ENCODE measurements around the gene NFKBIZ.
"Not testable (repeated sequence)": the region's sequence is repeated elsewhere in the genome, so short reads cannot be mapped to it uniquely, and the experiment has no call there.

NFKBIZ gene

DNA sequence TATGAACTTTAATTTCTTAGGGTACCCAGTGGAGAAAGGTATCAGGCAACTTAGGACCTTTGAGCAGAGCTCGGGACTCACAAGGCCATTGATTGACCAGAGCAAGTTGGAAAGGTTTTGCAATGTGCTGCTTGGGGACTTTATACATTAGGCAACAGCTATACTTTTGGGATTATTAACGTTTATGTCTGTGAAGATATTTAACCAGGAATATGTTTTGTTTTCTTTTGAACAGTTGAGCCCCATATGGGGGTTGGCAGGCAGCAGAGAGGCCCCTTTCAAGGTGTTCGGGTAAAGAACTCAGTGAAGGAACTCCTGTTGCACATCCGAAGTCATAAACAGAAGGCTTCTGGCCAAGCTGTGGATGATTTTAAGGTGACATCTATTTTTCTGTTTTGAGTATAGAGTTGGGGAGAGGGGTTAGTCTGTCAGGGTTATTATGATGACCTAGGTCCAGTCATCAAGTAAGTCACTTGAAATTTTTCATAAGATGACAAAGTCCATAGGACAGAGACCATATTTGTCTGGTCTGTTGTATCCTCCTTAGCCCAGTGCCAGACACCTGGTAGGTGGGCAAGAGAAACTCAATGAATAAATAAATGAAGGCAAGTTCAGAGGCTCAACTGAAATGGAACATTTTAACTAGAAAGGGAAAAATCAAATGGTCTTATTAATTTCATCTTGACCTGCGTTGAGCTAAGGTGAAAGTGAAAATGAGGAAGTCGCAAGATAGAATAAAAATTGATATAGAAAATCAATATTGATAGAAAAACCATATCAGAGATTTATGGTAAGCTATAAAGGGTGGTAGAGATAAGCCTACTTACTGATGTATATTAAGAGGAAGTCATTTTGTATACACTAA is 2.8 kb downstream of the NFKBIZ start:
- no peak for DNase-seq

DNA sequence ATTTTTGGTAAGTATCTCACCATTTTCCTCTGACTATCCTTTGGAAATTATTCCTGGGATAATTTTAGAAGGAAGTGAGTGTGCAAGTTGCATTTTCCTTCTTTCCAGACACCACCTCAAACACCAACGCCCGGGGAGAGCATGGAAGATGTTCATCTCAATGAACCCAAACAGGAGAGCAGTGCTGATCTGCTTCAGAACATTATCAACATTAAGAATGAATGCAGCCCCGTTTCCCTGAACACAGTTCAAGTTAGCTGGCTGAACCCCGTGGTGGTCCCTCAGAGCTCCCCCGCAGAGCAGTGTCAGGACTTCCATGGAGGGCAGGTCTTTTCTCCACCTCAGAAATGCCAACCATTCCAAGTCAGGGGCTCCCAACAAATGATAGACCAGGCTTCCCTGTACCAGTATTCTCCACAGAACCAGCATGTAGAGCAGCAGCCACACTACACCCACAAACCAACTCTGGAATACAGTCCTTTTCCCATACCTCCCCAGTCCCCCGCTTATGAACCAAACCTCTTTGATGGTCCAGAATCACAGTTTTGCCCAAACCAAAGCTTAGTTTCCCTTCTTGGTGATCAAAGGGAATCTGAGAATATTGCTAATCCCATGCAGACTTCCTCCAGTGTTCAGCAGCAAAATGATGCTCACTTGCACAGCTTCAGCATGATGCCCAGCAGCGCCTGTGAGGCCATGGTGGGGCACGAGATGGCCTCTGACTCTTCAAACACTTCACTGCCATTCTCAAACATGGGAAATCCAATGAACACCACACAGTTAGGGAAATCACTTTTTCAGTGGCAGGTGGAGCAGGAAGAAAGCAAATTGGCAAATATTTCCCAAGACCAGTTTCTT is 3.9 kb downstream of the NFKBIZ start:
- no peak for DNase-seq

- DNase-seq = no peak
These were observed 4.7 kb downstream of the NFKBIZ start for GRCh38 chr3:101853982-101854381.

DNA sequence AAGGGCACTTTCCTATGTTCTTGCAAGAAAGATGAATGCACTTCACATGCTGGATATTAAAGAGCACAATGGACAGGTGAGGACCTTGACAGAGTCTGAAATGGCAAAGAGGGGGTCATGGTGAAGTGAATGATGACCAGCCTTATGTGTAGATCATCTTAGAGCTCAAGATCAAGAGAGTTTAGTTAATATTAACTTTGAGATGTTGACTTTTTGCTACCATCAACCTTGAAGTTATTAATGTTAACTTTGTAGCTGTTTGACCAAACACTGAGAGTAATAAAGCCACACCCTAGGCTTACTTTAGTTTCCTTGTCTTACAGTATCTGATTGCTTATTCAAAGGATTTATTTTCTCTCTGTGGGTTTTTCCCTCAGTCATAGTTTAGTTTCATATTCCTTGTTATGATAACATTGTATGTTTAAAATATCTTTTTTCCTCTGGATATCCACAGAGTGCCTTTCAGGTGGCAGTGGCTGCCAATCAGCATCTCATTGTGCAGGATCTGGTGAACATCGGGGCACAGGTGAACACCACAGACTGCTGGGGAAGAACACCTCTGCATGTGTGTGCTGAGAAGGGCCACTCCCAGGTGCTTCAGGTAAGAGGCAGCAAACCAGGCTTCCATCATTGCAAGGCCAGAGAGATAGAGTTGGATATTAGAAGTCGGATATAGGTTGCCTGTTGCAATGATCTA is 5.4 kb downstream of the NFKBIZ start:
- no peak for DNase-seq

DNA sequence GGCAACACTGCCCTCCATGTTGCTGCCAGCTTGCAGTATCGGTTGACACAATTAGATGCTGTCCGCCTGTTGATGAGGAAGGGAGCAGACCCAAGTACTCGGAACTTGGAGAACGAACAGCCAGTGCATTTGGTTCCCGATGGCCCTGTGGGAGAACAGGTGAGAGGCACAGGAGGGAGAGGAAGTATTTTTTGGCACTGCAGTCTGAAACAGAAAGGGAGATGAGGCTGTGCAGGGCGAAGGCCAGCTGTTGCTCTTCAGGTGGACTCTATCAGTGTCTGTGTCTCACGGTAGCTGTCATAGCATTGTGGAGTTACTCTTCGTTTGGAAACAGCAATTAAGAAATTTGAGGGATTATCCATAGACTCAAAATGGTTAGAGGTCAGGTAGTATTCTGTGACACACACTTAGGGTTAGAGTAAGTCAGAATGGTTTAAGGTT is 8.0 kb downstream of the NFKBIZ start:
- no peak for DNase-seq

GRCh38 chr3:101858464-101859030 is 9.2 kb downstream of the NFKBIZ start:
- no peak for DNase-seq

DNA sequence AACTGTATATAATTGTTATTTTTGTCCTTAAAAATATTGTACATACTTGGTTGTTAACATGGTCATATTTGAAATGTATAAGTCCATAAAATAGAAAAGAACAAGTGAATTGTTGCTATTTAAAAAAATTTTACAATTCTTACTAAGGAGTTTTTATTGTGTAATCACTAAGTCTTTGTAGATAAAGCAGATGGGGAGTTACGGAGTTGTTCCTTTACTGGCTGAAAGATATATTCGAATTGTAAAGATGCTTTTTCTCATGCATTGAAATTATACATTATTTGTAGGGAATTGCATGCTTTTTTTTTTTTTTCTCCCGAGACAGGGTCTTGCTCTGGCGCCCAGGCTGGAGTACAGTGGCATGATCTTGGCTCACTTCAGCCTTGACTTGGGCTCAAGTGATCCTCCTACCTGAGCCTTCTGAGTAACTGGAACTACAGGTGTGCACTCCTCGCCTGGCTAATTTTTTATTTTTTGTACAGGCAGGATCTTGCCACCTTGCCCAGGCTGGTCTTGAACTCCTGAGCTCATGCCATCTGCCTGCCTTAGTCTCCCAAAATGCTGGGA is 10.7 kb downstream of the NFKBIZ start:
- no peak for DNase-seq

GRCh38 chr3:101861212-101861788 is 12.0 kb downstream of the NFKBIZ start:
- DNase-seq = no peak

- DNase-seq = no peak
These were observed 12.6 kb downstream of the NFKBIZ start for GRCh38 chr3:101861789-101862415.

- no peak for DNase-seq
These were observed 13.3 kb downstream of the NFKBIZ start for GRCh38 chr3:101862416-101863165.

DNA sequence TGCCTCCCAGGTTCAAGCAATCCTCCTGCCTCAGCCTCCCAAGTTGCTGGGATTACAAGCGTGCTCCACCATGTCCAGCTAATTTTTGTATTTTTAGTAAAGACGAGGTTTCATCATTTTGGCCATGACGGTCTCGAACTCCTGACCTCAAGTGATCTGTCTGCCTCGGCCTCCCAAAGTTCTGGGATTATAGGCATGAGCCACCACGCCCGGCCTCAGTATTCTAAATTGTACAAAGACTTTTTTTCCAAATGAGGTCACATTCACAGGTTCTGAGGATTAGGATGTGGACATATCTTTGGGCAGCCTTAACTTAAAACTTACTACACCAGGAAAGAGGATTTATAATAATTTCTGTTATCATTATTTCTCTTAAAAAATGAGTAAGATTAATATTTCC is 15.6 kb downstream of the NFKBIZ start:
- DNase-seq = not testable (repeated sequence)

GRCh38 chr3:101865751-101866509 is 16.6 kb downstream of the NFKBIZ start:
- DNase-seq = no peak

GRCh38 chr3:101867511-101867910 is 18.2 kb downstream of the NFKBIZ start:
- DNase-seq = no peak

- DNase-seq = no peak
These were observed 18.7 kb downstream of the NFKBIZ start for GRCh38 chr3:101867996-101868395.

DNA sequence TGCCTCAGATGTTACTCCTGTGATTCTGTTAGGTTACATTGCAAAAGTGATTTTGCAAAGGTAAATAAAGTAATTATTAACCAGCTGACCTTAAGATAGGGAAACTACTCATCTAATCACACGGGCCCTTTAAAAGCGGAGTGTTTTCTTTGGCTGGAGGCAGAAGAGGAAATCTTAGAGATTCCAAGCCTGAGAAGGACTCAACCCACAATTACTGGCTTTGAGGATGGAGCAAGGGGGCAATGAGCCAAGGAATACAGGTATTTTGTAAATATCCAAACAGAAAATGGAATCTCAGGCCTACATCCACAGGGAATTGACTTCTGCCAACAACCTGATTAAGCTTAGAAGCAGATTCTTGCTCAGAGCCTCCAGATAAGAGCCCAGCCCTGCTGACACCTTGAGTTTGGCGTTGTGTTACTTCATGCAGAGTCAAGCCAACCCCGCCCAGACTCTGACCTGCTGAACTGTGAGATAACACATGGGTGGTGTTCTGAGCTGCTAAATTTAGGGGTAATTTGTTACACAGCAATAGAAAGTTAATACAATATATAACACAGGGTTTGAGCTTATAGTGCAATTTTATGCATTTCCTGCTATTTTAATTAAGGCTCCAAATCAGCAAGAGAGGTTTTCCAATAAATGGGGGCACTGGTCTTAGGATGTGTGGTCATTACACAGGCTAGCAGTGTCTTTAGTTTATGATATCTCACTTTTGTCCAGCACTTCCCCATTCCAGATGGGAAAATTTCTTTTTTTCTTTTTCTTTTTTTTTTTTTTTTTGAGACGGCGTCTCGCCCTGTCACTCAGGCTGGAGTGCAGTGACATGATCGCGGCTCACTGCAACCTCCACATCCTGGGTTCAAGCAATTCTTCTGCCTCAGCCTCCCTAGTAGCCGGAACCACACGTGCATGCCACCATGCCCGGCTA is 19.5 kb downstream of the NFKBIZ start:
- no peak for DNase-seq

DNA sequence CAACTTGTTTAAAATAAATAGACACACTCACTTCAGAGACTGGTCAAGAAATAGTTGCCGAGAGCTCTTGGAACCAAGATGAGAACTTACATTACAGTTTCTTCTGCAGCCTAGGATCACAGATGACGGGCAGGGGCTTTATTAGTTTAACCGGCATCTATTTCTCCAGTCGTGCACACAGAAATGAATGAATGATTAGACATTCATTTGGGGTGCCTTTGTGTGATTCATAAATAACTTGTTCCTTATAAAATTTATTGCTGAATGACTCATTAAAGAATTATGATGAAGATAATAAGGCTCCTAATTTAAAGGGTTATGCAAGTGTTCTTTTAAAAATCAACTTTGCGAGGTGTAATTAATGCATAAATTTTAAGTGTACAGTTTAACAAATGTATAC is 20.8 kb downstream of the NFKBIZ start:
- no peak for DNase-seq

DNA sequence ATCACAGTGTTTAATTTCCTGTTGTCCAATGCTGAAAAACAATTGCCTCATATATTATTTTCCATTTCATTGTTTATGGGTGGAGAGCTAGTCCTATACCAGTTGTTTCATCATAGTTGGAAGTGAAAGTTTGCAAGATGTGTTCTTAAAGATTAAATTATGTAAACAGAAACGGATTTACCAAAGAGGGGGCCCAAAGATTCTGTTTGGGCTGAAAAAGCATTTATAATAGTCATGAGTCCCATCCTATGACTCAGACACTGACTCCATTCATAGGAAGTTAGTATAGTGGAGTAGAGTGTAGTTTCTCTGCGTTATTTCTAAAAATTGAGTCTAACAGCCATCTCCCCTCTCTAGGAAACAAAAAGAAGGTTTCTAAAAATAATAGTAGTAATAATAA is 24.3 kb downstream of the NFKBIZ start:
- no peak for DNase-seq

DNA sequence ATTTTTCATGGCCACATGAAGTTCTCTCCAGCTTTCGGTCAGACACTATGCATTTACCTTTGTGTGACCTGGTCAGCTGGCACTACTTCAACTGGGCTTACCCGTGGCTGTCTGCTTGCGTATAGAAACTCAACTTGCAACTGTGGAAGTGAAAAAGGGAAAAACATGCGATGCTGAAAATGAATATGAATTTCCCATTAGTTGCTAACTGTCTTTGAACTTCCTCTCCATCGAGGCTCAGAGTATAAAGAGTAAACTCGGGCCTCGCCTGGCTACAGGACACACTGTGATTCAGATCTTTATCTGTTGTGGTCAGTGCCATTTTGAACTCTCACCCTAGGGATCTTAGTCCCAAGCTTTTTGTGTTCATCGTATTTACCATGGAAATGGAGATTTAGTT is 26.8 kb downstream of the NFKBIZ start:
- no peak for DNase-seq

DNA sequence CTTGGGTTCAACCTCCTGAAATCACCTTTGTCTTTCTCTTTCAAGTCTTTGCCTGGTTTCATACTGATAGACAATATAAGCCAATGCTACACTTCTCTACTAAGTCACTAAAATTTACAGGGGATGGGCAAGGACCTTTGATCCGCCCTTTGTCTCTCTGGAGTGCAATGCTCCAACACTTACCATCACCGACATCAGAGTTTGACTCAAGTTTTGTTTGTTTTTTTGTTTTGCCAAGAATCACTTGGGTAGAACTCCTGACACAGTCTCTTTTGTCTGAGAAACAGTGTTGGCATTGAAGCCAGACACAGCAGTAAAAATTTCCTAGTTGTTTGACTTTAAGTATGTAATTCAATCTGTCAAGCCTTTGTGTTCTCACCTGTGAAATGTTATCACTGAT is 29.3 kb downstream of the NFKBIZ start:
- DNase-seq = no peak
